H7 (cell line): ENCODE results near the gene BFSP2. TPM values are rescaled to one million over a fixed set of nuclear protein-coding genes. Genes with fewer than 3 reads are reported as not detected.
A peak's percentile ranks its signal among the peaks of the same experiment; 100 is the strongest.
"Not testable (repeated sequence)": the region's sequence is repeated elsewhere in the genome, so short reads cannot be mapped to it uniquely, and the experiment has no call there.

Source experiments
- DNase-seq: peaks from one replicate; pipeline ENCODE4 v3.0.0; 2012
- H3K27me3 ChIP-seq: 2 replicates; pipeline ENCODE4 v1.6.0; 2011; ENCODE audit warnings: mild to moderate bottlenecking, low read length; ENCODE audit not compliant: control insufficient read depth, insufficient read depth
- H3K36me3 ChIP-seq: replicated peaks from 2 replicates; pipeline ENCODE4 v1.5.1; 2011; ENCODE audit warnings: low read length; ENCODE audit not compliant: control insufficient read depth, insufficient read depth
- H3K4me3 ChIP-seq: 2 replicates; pipeline ENCODE4 v1.5.1; 2011; ENCODE audit warnings: low read depth, mild to moderate bottlenecking, control low read depth, low read length, moderate library complexity; ENCODE audit not compliant: insufficient read depth
- total RNA-seq: library from RNA; depleted of rRNA; stranded (reverse); fragments of >200 nt; shearing (Covaris generic); gene quantifications from 2 replicates; pipeline ENCODE4 v1.2.3, GENCODE V29; 2014

The BFSP2 gene
- total RNA-seq, 1 experiment from 2014 or later: not detected

DNA sequence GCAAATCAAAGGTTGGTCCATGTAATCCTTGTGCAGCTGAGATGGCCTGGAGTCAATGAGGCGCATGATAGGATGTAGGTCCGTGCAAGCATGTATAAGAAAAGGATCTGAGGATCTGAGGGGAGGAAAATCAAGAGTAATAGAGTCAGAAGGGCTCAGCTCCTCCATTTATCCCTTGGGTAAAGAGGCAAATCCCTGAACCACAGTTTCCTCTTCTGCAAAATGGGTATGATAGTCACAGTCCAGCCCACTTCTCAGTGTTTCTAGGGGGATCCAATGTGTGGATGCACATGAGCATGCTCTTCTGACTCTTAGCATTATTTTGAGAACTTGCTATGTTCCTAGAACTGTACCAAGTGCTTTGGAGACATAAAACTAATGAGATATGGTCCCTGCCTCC is 67.9 kb downstream of the BFSP2 start:
- no peaks in the 10 kb centered on the region for H3K36me3 ChIP-seq
- H3K27me3 ChIP-seq: peaks cover 3% of the 10 kb centered on the region; the same call in 1 of the 2 replicates
- DNase-seq: no peak
- no peak overlapping the region for H3K4me3 ChIP-seq

DNA sequence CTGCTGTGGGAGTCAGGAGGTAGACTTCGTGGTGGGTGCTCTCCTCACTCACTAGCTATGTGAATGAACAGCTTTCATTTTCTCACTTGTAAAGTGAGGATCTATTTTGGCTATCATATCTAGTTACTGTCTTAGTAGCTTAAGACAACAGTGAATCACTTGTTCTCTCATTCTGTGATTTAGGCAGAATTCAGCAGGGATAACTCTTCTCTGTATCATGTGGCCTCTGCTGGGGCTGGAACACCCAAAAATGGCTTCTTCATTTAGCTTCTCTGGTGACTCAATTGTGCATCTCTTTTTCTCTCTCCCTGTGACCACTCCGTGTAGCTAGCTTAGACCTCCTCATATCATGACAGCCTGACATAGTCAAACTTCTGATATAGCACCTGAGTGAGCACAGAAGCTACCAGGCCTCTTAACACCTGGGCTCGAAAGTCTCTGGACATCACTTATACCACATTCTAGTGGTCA is 68.4 kb downstream of the BFSP2 start:
- H3K4me3 ChIP-seq: no peak overlapping the region
- peaks cover 3% of the 10 kb centered on the region; the same call in 1 of the 2 replicates for H3K27me3 ChIP-seq
- no peaks in the 10 kb centered on the region for H3K36me3 ChIP-seq
- no peak for DNase-seq

DNA sequence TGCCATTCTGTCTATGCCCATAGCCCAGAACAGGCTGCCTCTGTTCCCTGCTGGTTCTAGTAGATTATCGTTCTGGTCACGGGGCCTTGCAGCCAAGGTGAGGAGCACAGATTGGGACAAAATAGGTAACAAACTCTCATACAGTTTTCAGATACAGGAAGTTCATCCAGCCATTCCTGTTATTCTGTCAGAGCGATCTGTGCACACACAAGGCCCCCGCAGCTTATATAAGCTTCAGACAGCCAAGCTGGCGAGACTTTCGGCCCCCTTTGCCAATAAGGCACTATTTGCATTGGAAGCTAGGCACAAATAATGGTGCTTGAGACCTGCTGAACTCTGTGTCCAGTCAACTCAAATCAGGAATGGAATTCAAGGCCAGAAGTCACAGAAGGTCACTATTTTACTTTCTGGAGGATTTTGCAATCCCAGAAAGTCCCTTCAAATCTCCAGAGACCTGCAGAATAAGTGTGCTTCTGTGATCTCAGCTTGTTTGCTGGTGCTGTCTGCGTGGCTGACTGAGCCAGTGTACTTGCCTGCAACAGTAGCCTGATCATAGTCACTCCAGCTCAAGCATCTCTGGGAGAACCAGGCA is 69.4 kb downstream of the BFSP2 start:
- DNase-seq: no peak
- no peak overlapping the region for H3K4me3 ChIP-seq

DNA sequence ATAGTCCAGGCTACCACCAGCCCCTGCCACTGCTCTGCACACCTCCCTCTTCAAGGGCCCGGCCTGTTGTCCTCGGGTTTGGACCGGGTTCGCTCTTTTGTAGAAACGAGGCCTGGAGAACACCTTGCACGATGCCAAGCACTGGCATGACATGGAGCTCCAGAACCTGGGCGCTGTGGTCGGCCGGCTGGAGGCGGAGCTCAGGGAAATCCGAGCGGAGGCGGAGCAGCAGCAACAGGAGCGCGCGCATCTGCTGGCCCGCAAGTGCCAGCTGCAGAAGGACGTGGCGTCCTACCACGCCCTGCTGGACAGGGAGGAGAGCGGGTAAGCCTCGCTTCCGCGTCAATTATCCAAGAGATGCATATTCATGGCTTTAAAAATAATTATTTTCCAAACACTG is 72.4 kb downstream of the BFSP2 start:
- peak overlapping the region; percentile 35 for H3K4me3 ChIP-seq
- H3K27me3 ChIP-seq: peaks cover 3% of the 10 kb centered on the region; the same call in 1 of the 2 replicates
- no peaks in the 10 kb centered on the region for H3K36me3 ChIP-seq
- peak; percentile 77 for DNase-seq

More for the DNA sequence above, 69.4 kb downstream of the BFSP2 start:
- H3K36me3 ChIP-seq: no peaks in the 10 kb centered on the region
- H3K27me3 ChIP-seq: peaks cover 3% of the 10 kb centered on the region; the same call in 1 of the 2 replicates

- Histone ChIP-seq H3K36me3 (no peaks in the 10 kb centered on the region), H3K27me3 (peaks cover 3% of the 10 kb centered on the region; the same call in 1 of the 2 replicates)
- no peak for DNase-seq
Observed at GRCh38 chr3:133472889-133473288, 73.0 kb downstream of the BFSP2 start.

DNA sequence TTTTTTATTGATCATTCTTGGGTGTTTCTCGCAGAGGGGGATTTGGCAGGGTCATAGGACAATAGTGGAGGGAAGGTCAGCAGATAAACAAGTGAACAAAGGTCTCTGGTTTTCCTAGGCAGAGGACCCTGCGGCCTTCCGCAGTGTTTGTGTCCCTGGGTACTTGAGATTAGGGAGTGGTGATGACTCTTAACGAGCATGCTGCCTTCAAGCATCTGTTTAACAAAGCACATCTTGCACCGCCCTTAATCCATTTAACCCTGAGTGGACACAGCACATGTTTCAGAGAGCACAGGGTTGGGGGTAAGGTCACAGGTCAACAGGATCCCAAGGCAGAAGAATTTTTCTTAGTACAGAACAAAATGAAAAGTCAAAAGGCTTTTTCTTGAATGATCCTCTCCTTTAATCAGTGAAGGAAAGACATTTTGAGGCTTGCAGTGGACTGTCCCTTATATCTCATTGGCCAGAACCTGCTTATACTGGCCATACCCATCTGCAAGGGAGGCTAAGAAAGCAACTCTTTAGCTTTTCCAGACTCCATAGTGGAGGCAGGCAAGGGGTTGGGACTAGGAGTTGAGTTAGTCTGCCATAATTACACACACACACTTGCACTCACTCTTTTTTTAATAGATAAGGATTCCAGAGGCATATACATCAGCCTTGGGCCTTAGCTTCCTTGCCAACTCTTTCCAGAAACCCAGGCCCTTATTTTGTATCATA is 73.8 kb downstream of the BFSP2 start:
- not testable (repeated sequence) for H3K4me3 ChIP-seq

More at GRCh38 chr3:133472889-133473288, 73.0 kb downstream of the BFSP2 start:
- no peak overlapping the region for H3K4me3 ChIP-seq

GRCh38 chr3:133474251-133474801 is 74.5 kb downstream of the BFSP2 start:
- Histone ChIP-seq H3K27me3 (peaks cover 3% of the 10 kb centered on the region; the same call in 1 of the 2 replicates), H3K36me3 (no peaks in the 10 kb centered on the region), H3K4me3 (no peak overlapping the region)
- DNase-seq: no peak

More for the DNA sequence above, 73.8 kb downstream of the BFSP2 start:
- H3K36me3 ChIP-seq, H3K27me3 ChIP-seq, DNase-seq: not testable (repeated sequence)

DNA sequence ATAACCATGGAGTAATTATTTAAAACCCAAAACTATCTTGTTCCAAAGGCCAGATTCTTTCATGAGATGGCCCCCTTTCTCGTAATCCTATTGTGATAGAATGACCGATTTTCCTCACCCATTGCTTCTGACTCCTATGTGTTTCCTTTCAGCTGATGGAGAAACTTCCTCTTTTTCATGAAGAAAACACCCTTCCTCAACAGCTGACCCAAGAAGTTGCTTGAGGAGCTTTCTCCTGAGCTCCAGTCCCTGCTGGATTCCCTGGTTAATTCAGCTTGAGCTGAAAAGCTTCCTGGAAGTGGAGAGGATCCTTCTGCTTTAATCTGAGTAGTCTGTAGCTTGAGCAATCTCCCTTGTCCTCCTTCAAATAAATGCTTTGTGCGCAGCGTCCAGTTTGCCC is 75.0 kb downstream of the BFSP2 start:
- Histone ChIP-seq H3K4me3 (no peak overlapping the region), H3K27me3 (peaks cover 3% of the 10 kb centered on the region; the same call in 1 of the 2 replicates), H3K36me3 (no peaks in the 10 kb centered on the region)
- no peak for DNase-seq

GRCh38 chr3:133475245-133476010 is 75.6 kb downstream of the BFSP2 start:
- Histone ChIP-seq H3K4me3 (no peak overlapping the region), H3K27me3 (peaks cover 3% of the 10 kb centered on the region; the same call in 1 of the 2 replicates), H3K36me3 (no peaks in the 10 kb centered on the region)
- no peak for DNase-seq

DNA sequence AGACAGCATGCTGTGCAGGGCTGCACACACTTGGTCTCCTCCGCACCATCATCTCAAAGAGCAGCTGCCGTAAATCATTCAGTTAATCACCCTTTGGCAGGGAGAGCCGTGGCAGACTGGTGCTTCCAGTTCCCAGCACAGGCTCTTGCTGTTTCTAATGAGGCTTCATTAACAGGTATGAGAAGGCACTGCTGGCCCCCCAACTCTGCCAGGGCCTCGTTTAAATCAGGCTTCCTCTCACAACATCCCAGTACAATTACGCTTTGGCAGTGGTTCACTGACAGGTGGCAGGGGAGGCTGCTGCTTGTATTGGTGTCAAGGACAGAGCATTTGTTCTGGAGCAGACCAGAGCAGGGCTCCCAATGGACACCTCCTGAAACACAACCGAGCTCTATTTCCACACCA is 77.1 kb downstream of the BFSP2 start:
- Histone ChIP-seq H3K36me3 (no peaks in the 10 kb centered on the region), H3K27me3 (peaks cover 1% of the 10 kb centered on the region; the same call in 1 of the 2 replicates), H3K4me3 (no peak overlapping the region)
- DNase-seq: no peak

DNA sequence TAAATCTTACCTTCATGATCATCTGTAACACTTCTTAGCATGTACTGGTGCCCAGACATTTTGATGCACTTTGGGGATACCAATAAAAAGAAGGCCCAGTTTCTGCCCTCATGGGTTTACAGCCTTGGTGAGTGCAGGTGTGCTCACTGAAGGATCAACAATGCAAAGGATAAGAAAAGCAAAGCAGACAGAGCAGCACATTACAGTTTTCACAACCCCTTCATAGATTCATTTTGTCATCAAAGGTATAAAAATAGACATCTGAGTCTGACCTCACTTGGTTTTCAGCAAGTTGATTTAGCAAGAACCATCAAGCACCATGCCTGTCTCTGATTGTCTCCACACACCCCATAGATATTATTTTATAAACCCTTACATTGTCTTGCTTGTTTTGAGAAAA is 77.6 kb downstream of the BFSP2 start:
- Histone ChIP-seq H3K27me3 (no peaks in the 10 kb centered on the region; the same call in 1 of the 2 replicates), H3K4me3 (no peak overlapping the region), H3K36me3 (no peaks in the 10 kb centered on the region)
- no peak for DNase-seq

GRCh38 chr3:133478624-133479023 is 78.8 kb downstream of the BFSP2 start:
- H3K4me3 ChIP-seq: no peak overlapping the region
- no peaks in the 10 kb centered on the region for H3K36me3 ChIP-seq
- H3K27me3 ChIP-seq: no peaks in the 10 kb centered on the region; the same call in 1 of the 2 replicates
- no peak for DNase-seq

- Histone ChIP-seq H3K27me3 (no peaks in the 10 kb centered on the region; the same call in 1 of the 2 replicates), H3K4me3 (no peak overlapping the region), H3K36me3 (no peaks in the 10 kb centered on the region)
- no peak for DNase-seq
Observed at GRCh38 chr3:133479401-133479800, 79.5 kb downstream of the BFSP2 start.
